ENCODE results near the gene GLIS2.

GLIS2 gene

DNA sequence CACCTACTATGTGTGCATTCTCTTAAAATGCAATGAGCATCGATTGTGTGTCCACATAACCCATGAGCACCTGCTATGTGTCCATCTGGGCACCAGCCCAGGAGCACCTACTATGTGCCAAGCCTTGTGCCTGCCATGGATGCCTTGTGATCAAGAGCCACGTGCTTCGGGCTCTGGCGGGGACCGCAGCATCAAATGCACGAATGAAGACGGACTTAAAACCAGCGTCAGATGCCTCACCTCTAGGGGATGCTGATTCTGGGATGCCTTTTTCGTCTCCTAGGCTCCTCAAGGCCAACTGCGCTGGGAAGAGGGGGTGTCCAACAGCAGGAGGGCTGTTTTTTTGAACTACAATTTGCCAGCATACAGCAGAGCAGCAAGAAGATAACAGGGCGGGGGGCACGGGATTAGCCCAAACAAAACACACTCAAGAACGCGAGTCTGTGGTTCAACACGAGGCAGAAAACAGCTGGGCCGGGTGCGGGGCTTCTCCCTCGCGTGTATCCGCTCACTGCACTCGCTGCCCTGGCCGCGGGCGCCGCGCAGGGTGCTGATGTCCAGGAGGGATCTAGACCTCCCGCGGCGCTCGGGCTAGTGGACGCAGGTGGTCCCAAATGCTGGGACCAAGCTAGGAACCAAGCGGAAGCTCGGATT lies 1.2 kb upstream of the GLIS2 start:
- H3K9me3 ChIP-seq (ENCODE audit: control insufficient read depth, low read length) = no peaks in the 10 kb centered on the region
- peaks cover 27% of the 10 kb centered on the region for H3K79me2 ChIP-seq
- peak overlapping the region; percentile 79 for H2AFZ ChIP-seq
- peaks cover 21% of the 10 kb centered on the region for H3K4me1 ChIP-seq
- peak overlapping the region; percentile 88 for H3K4me2 ChIP-seq (ENCODE audit: low read length)
- TF ChIP-seq, protein P1, sequence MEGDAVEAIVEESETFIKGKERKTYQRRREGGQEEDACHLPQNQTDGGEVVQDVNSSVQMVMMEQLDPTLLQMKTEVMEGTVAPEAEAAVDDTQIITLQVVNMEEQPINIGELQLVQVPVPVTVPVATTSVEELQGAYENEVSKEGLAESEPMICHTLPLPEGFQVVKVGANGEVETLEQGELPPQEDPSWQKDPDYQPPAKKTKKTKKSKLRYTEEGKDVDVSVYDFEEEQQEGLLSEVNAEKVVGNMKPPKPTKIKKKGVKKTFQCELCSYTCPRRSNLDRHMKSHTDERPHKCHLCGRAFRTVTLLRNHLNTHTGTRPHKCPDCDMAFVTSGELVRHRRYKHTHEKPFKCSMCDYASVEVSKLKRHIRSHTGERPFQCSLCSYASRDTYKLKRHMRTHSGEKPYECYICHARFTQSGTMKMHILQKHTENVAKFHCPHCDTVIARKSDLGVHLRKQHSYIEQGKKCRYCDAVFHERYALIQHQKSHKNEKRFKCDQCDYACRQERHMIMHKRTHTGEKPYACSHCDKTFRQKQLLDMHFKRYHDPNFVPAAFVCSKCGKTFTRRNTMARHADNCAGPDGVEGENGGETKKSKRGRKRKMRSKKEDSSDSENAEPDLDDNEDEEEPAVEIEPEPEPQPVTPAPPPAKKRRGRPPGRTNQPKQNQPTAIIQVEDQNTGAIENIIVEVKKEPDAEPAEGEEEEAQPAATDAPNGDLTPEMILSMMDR (IDR thresholded peaks at IDR 0.05) = no peak
- H3K27me3 ChIP-seq (ENCODE audit: control insufficient read depth, insufficient read depth, low read length) = no peaks in the 10 kb centered on the region
- no peak overlapping the region for H3K9ac ChIP-seq
- no peaks in the 10 kb centered on the region for H3K36me3 ChIP-seq (ENCODE audit: control insufficient read depth, insufficient read depth, low read length)
- H3K4me3 ChIP-seq (ENCODE audit: low read depth, low read length) = peak overlapping the region; percentile 70
- H3K27ac ChIP-seq = peak overlapping the region; percentile 85

DNA sequence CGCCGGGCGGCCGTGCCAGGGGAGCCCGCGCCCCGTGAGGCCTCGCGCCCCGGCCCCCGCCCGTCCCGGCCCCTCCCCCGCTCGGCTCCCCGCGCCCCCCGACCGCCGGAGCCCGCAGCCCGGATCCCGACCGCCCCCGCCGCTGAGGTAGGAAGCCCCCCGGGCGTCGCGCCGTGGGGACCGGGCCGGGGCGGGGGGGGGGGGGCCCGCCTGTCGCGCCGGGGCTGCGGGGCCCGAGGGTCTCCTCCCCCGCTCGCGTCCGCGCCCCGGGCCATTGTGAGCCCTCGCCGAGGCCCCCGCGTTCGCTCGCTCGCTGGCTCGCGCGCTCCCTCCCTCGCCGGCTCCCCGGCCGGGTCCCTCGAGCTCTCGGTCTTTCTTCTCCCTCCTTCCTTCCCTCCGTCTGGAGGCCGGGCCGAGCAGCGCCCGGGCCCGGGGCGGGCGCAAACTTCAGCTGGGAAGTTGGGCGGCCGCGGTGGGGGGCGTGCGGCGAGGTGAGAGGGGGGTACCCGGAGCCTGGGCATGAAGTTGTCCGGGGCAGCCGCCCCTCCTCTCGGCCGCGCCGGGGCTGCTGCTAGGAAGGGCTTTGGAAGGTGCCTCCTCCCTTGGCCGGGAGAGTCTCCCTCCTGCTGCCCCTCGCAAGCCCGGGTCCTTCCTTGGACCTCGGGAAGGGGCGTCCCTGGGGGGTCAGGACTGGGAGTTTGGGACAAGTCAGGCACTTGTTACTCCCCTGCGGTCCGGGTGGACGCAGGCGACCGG lies 419 bp downstream of the GLIS2 start:
- H3K27ac ChIP-seq = peak overlapping the region; percentile 92
- H3K79me2 ChIP-seq = peaks cover 44% of the 10 kb centered on the region
- peaks cover 22% of the 10 kb centered on the region for H3K4me1 ChIP-seq
- peak overlapping the region; percentile 99 for H3K4me2 ChIP-seq (ENCODE audit: low read length)
- H3K27me3 ChIP-seq (ENCODE audit: control insufficient read depth, insufficient read depth, low read length) = no peaks in the 10 kb centered on the region
- peak overlapping the region; percentile 13 for H3K9ac ChIP-seq
- peak overlapping the region; percentile 83 for H2AFZ ChIP-seq
- peak overlapping the region; percentile 77 for H3K4me3 ChIP-seq (ENCODE audit: low read depth, low read length)
- no peaks in the 10 kb centered on the region for H3K9me3 ChIP-seq (ENCODE audit: control insufficient read depth, low read length)
- TF ChIP-seq, protein P1 (IDR thresholded peaks at IDR 0.05) = no peak
- no peaks in the 10 kb centered on the region for H3K36me3 ChIP-seq (ENCODE audit: control insufficient read depth, insufficient read depth, low read length)

DNA sequence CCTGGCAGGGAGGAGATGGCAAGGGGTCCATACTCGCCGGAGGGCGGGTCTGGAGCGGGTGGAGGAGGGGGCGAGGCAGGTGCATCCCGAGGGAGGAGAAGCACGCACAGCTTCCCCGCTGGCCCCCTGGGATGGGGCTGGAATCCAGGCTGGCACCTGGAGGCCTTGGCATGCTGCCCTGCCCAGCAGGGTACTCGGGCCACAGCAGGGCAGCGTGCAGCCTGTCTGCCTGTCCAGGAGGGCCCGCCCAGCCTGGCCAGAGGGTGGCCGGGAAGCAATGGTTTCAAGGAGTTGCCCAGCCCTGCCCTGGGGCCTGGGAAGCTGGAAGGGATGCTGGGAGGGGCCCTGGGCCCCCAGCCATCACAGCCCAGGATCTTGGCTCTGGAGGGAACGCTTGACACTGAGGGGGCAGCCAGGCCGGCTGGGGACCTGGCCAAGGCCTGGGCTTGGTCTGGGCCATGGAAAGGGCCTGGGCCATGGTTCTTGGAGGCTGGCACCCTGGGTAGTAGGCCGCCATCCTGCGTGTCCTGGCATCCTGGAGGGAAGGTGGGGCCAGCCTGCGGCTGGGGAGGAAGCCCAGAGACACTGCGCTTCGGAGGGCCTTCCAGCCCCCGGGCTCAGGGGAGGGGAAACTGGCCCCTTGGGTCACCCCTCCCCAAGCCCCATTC lies 1.1 kb downstream of the GLIS2 start:
- Histone ChIP-seq H3K36me3 (ENCODE audit: control insufficient read depth, insufficient read depth, low read length) (no peaks in the 10 kb centered on the region), H3K9ac (peak overlapping the region; percentile 72), H3K27ac (peak overlapping the region; percentile 92), H3K4me2 (ENCODE audit: low read length) (peak overlapping the region; percentile 99), H3K4me1 (peaks cover 22% of the 10 kb centered on the region), H3K9me3 (ENCODE audit: control insufficient read depth, low read length) (no peaks in the 10 kb centered on the region), H3K4me3 (ENCODE audit: low read depth, low read length) (peak overlapping the region; percentile 77), H2AFZ (peak overlapping the region; percentile 83), H3K79me2 (peaks cover 51% of the 10 kb centered on the region), H3K27me3 (ENCODE audit: control insufficient read depth, insufficient read depth, low read length) (no peaks in the 10 kb centered on the region)
- TF ChIP-seq, protein P1 (IDR thresholded peaks at IDR 0.05) = no peak

DNA sequence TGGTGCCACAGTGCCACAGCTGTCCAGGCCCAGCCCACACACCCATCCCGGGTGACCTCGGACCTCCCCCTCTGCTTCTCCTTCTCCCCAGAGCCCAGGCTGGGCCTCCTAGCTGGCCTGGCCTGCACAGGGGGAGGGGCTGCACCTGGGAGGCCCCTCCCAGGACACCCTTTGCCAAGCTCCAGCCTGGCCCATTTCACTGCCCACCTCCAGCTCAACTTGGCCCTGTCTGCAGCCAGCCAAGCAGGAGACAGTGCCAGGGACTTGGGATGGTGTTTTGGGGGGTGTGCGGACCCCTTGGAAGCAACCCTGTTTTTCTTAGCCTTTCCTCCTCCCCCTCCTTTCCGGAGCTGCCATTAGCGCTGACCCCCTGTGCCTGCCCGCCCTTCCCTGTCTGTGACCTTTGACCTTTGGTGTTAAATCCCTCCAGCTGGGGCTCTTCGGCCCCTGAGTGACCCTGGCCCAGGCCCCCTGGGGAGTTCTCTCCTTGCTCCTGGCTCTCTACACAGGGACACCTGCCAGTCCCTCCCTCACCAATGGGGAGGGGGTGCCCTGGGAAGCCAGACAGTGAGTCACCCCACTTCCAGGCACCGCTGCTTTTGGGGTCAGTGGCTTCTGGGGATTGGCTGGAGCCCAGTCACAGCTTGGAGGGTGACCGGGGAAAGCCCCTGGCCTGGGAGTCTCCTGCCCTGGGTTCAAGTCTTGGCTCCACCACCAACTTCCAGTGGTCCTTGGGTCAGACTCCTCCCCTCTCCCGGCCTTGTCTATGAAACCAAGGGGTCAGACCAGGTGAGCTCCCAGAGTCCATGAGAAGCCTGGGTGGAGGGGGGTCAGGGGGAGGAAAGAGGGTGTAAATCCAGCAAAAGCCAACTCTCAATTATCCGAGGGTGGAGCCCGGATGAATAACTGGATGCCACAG lies 1.9 kb downstream of the GLIS2 start:
- peak overlapping the region; percentile 72 for H3K9ac ChIP-seq
- no peaks in the 10 kb centered on the region for H3K9me3 ChIP-seq (ENCODE audit: control insufficient read depth, low read length)
- peaks cover 57% of the 10 kb centered on the region for H3K79me2 ChIP-seq
- peak overlapping the region; percentile 83 for H2AFZ ChIP-seq
- H3K4me3 ChIP-seq (ENCODE audit: low read depth, low read length) = peak overlapping the region; percentile 77
- H3K27me3 ChIP-seq (ENCODE audit: control insufficient read depth, insufficient read depth, low read length) = no peaks in the 10 kb centered on the region
- H3K36me3 ChIP-seq (ENCODE audit: control insufficient read depth, insufficient read depth, low read length) = no peaks in the 10 kb centered on the region
- peak overlapping the region; percentile 92 for H3K27ac ChIP-seq
- peak overlapping the region; percentile 99 for H3K4me2 ChIP-seq (ENCODE audit: low read length)
- TF ChIP-seq, protein P1 (IDR thresholded peaks at IDR 0.05) = no peak
- H3K4me1 ChIP-seq = peaks cover 26% of the 10 kb centered on the region
